GM18505 (cell line): ENCODE measurements around the gene PRXL2A.

ENCODE experiments used
- ATAC-seq: cut with Tn5 transposase; IDR thresholded peaks from one replicate; pipeline ENCODE4 v1.9.1; 2021; ENCODE audit not compliant: unreplicated experiment
- POLR2A ChIP-seq: IDR thresholded peaks from 4 replicates; pipeline ENCODE4 v1.6.1; 2011; ENCODE audit warnings: borderline replicate concordance; ENCODE audit not compliant: insufficient read depth, insufficient read length; ENCODE audit errors: extremely low read depth

Gene PRXL2A

GRCh38 chr10:80455461-80456349 is 47.4 kb downstream of the PRXL2A start:
- ATAC-seq: no peak
- TF ChIP-seq POLR2A: no peak

- ATAC-seq: no peak
- no peak for TF ChIP-seq POLR2A
These were observed 49.4 kb downstream of the PRXL2A start for GRCh38 chr10:80457554-80458262.

- no peak for ATAC-seq
- TF ChIP-seq POLR2A: no peak
These were observed 49.9 kb downstream of the PRXL2A start for GRCh38 chr10:80458263-80458625.

DNA sequence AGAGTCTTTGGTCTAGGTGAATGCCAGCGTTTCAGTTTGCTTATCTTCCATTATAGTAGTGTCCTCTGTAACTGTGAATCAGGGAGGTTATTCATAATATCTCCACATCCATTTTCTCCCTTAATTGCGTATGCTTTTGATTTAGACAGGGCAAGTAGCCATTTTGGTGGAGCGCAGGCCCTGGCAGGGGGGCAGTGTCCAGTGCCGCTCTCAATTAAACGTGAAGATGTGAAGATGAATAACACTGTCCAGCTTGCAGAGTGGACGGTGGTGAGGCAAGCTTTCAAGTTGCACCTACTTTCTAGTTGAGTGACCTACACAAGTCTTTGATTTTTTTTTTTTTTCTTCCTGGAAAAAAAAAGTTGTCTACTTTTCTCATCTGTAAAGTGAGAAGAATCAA is 50.3 kb downstream of the PRXL2A start:
- ATAC-seq: no peak
- no peak for TF ChIP-seq POLR2A

DNA sequence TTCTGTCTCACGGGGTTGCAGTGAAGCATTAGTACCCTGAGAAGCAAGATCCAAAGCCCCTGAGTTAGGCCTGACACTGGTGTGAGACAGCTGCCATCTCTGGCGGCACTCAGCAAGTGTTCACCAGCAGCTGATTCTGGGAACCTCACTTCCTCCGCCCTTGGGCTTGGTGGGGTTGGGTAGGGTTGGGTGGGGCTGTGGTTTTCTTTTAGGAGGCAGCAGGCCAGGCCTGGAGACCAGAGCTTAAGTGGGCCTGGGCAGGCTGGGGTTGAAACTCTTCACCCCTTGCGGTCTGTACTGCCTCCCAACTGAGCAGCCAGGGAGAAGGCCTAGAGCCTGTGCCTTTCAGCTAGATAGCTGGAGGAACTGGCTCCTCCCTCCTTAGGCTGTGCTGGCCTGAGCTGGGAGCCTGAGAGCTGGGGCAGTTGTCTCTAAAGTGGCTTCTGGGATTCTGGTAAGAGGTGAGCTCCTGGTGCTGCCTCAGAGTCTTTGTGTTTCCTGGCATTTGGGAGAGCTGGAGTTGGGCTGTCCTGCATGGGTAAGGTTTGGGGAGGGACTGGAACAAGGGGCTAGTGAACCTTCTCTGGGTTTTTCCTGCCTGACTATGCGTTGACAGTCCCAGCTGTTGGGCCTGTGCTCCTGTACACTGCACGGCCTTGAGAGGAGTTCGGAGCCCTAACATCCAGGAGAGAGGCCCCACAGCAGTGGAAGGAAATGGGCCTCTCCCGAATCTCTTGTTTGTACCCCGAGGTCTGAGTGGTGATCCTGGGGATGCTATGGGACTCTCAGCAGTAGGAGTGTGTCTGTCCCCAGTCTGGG is 50.9 kb downstream of the PRXL2A start:
- peak; percentile 47 for ATAC-seq
- TF ChIP-seq POLR2A: no peak

- ATAC-seq: no peak
These were observed 52.3 kb downstream of the PRXL2A start for GRCh38 chr10:80460399-80461207.

GRCh38 chr10:80461208-80462183 is 53.1 kb downstream of the PRXL2A start:
- TF ChIP-seq POLR2A: no peak
- no peak for ATAC-seq

More at GRCh38 chr10:80460399-80461207, 52.3 kb downstream of the PRXL2A start:
- TF ChIP-seq POLR2A: no peak

DNA sequence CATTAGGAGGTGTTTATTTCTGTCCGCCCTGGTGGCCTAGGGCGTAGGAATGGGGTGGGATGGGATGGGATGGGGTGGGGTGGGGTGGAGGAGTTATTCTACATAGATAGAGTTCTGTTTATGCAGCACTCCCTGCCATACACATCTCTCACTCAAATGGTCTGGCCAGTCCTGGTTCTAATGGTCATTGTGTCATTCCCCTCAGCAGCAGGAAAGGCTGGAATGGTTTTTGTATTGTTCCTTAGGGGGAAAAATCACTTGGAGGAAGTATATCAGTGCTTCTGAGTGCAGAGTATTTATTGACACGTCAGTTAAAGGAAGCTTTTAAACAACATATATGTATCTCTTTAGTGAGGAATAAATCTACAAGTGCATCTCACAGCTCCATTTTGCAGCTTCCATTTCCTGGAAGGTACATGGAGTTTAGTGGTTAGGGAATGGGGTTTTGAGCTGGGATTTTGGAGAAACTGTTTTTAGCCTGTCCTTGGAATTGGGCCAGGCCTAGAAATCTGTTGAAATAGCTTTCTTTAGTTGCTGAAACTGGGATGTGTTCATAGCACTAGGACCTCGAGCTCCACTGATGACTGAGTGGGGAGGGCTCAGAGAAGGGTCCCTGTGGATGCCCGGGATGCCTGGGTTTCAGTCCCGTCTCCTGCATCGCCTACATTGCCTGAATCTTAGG is 54.1 kb downstream of the PRXL2A start:
- ATAC-seq: no peak
- no peak for TF ChIP-seq POLR2A

DNA sequence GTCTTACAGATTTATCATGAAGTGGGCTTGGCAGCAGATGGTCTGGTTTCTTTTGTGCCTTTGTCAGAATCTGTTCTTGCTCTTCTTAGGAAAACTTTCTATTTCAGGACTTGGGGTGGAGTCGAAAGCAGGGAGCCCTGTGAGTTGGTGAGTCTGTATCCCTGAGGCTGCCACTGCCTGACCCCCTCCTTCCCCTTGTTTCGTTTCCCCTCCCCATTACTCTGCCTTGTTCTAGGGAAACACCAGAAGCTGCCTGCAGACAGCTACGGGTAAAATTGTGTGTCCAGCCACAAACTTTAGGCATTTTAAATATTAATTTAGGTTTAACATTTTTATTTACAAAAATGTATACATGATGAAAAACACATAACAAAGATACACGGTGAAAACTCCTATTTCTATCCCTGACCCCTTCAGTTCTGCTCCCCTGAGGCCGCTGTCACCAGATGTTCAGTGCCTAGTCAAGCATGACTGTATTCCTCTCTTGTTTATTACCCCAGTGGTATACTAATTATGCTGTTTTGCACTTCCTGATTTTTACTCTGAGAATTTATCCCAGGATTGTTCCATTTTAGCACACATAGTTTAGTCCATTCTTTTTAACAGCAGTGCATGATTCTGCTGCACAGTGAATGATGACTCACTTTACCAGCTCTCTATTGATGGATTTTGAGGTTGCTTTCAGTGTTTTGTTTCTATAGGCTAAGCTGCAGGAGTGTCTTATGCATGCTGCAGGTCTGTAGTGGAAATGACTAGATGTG is 54.8 kb downstream of the PRXL2A start:
- TF ChIP-seq POLR2A: no peak
- ATAC-seq: peak; percentile 32

DNA sequence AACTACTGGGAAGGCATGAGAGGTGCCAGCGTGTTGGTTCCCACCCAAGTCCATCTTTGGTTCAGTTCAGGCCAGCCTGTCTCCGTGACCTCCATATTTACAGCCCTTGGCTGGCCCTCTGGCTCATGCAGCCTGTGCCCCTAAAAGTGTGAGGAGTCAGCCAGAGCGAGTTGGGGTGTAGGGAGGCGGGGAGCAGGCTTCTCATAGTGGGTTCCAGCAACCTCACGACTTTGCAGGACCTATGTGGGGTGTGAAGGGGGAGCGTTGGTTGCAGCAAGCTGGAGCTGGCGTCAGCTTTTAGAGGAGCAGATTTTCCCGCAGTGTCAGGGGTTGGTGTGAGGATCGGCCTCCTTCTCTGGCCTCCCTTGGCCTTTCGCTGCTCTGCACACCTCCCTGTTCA is 55.5 kb downstream of the PRXL2A start:
- ATAC-seq: no peak

More for the DNA sequence above, 55.5 kb downstream of the PRXL2A start:
- TF ChIP-seq POLR2A: no peak
